HCT116 (cell line): ENCODE measurements around the gene TNFAIP8.

Experiments
- ATF3 ChIP-seq: IDR thresholded peaks from 2 replicates; pipeline ENCODE4 v1.6.1; 2012
- CEBPB ChIP-seq: IDR thresholded peaks from 2 replicates; pipeline ENCODE4 v1.6.1; 2012; ENCODE audit warnings: low read depth
- EZH2 ChIP-seq: fragments of 200-600 bp; sonication (generic); IDR thresholded peaks from 2 replicates; pipeline ENCODE4 v1.6.1; 2017; ENCODE audit warnings: antibody characterized with exemption, mixed run types
- EZH2phosphoT487 ChIP-seq: fragments of 200-600 bp; IDR thresholded peaks from 2 replicates; pipeline ENCODE4 v1.6.1; 2018; ENCODE audit warnings: antibody characterized with exemption, borderline replicate concordance
- POLR2A ChIP-seq: IDR thresholded peaks from 2 replicates; pipeline ENCODE4 v1.7.0; 2011; ENCODE audit warnings: borderline replicate concordance; ENCODE audit not compliant: insufficient read depth, insufficient read length; ENCODE audit errors: extremely low read depth
- RAD21 ChIP-seq: IDR thresholded peaks from 2 replicates; pipeline ENCODE4 v1.6.1; 2012; ENCODE audit warnings: low read depth, mild to moderate bottlenecking
- REST ChIP-seq: IDR thresholded peaks from 2 replicates; pipeline ENCODE4 v1.6.1; 2012; ENCODE audit warnings: low read depth
- SIN3A ChIP-seq: IDR thresholded peaks from 2 replicates; pipeline ENCODE4 v1.6.1; 2012; ENCODE audit warnings: low read depth
- SRF ChIP-seq: IDR thresholded peaks from 2 replicates; pipeline ENCODE4 v1.6.1; 2012; ENCODE audit warnings: low read depth
- ZNF274 ChIP-seq: fragments of 200-500 bp; sonication (Bioruptor generic); IDR thresholded peaks from 2 replicates; pipeline ENCODE4 v1.6.1; 2014; ENCODE audit warnings: mild to moderate bottlenecking, low read depth, low read length, inconsistent platforms
- TF ChIP-seq, protein P1 (sequence below), 3 experiments: fragments of 200-600 bp in 1 of 3; sonication (generic) in 1 of 3; IDR thresholded peaks in 2 of 3; conservative IDR thresholded peaks in 1 of 3; 2 replicates each; pipeline ENCODE4 v1.5.1; 2012 to 2017; ENCODE audit warnings: low read depth in 2 of 3, low read length in 2 of 3, antibody characterized with exemption in 1 of 3, borderline replicate concordance in 1 of 3, control low read depth in 1 of 3, mild to moderate bottlenecking in 1 of 3, mixed read lengths in 1 of 3, mixed run types in 1 of 3, moderate library complexity in 1 of 3; ENCODE audit not compliant: insufficient read depth in 1 of 3

- TF ChIP-seq POLR2A (no peak), REST (no peak), SIN3A (no peak), CEBPB (no peak), ZNF274 (no peak), ATF3 (no peak), EZH2phosphoT487 (no peak), SRF (no peak), EZH2 (no peak), RAD21 (no peak)
- TF ChIP-seq, protein P1, sequence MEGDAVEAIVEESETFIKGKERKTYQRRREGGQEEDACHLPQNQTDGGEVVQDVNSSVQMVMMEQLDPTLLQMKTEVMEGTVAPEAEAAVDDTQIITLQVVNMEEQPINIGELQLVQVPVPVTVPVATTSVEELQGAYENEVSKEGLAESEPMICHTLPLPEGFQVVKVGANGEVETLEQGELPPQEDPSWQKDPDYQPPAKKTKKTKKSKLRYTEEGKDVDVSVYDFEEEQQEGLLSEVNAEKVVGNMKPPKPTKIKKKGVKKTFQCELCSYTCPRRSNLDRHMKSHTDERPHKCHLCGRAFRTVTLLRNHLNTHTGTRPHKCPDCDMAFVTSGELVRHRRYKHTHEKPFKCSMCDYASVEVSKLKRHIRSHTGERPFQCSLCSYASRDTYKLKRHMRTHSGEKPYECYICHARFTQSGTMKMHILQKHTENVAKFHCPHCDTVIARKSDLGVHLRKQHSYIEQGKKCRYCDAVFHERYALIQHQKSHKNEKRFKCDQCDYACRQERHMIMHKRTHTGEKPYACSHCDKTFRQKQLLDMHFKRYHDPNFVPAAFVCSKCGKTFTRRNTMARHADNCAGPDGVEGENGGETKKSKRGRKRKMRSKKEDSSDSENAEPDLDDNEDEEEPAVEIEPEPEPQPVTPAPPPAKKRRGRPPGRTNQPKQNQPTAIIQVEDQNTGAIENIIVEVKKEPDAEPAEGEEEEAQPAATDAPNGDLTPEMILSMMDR (IDR thresholded peaks at IDR 0.05 in 2 of 3, conservative IDR thresholded peaks at IDR 0.05 in 1 of 3; ENCODE audit: borderline replicate concordance in 1 of 3, insufficient read depth in 1 of 3, low read depth in 2 of 3, low read length in 2 of 3), result no peak
Observed at GRCh38 chr5:119313197-119313596, 42.6 kb upstream of the TNFAIP8 start.
